ENCODE measurements around the gene ANO10. TPM values are rescaled to one million over a fixed set of nuclear protein-coding genes. Genes with fewer than 3 reads are reported as not detected.

The ANO10 gene
- total and polyA plus RNA-seq, 2 of the 8 experiments (the other 6 are each of a cell fraction or from before 2014, with no cell fraction given): 38.0 to 53.2 TPM

GRCh38 chr3:43317461-43318316 lies 304.1 kb downstream of the ANO10 start (continued):
- no peak for TF ChIP-seq CTBP2 (IDR thresholded peaks at IDR 0.05; ENCODE audit: borderline replicate concordance, insufficient read depth, insufficient read length, low read length)
- no peak for TF ChIP-seq NANOG (IDR thresholded peaks at IDR 0.05; ENCODE audit: insufficient read depth, low read depth, low read length, poor library complexity, severe bottlenecking)
- TF ChIP-seq BACH1 (IDR thresholded peaks at IDR 0.05; ENCODE audit: low read length): no peak
- TF ChIP-seq KDM5A (IDR thresholded peaks at IDR 0.05; ENCODE audit: low read length): no peak
- TF ChIP-seq RXRA (IDR thresholded peaks at IDR 0.05; ENCODE audit: insufficient read depth, low read depth, low read length): no peak
- no peak for TF ChIP-seq CREB1 (IDR thresholded peaks at IDR 0.05)
- no peak for TF ChIP-seq RFX5 (IDR thresholded peaks at IDR 0.05; ENCODE audit: borderline replicate concordance, low read depth, low read length)
- TF ChIP-seq TEAD4 (IDR thresholded peaks at IDR 0.05; ENCODE audit: low read depth, low read length): no peak

Data from H1 (cell line).